PFSK-1 (cell line): Measurements from ENCODE around the gene HMCES.

Experiments used
- FOXP2 ChIP-seq: optimal IDR thresholded peaks from 2 replicates; pipeline ENCODE3; 2011; ENCODE audit warnings: borderline replicate concordance, control low read depth, inconsistent platforms; ENCODE audit not compliant: insufficient read depth; ENCODE audit errors: extremely low read length, extremely low read depth
- POLR2AphosphoS5 ChIP-seq: IDR thresholded peaks from 2 replicates; pipeline ENCODE4 v1.6.1; 2012; ENCODE audit warnings: low read depth, mild to moderate bottlenecking, control low read depth, low read length, moderate library complexity
- SIN3A ChIP-seq: IDR thresholded peaks from 2 replicates; pipeline ENCODE4 v1.6.1; 2012; ENCODE audit warnings: mild to moderate bottlenecking, low read length, moderate library complexity, borderline replicate concordance; ENCODE audit not compliant: insufficient read depth
- TAF1 ChIP-seq: IDR thresholded peaks from 2 replicates; pipeline ENCODE4 v1.6.1; 2012; ENCODE audit warnings: low read length, control low read depth, borderline replicate concordance; ENCODE audit not compliant: insufficient read depth
- TF ChIP-seq, protein P1 (sequence below), 2 experiments: IDR thresholded peaks; 2 replicates each; pipeline versions ENCODE4 v1.6.1 to v1.8.0; 2011 to 2012; ENCODE audit warnings: low read depth in 2 of 2, low read length in 2 of 2, control low read depth in 1 of 2, inconsistent platforms in 1 of 2, mild to moderate bottlenecking in 1 of 2, moderate library complexity in 1 of 2; ENCODE audit not compliant: insufficient read depth in 1 of 2

DNA sequence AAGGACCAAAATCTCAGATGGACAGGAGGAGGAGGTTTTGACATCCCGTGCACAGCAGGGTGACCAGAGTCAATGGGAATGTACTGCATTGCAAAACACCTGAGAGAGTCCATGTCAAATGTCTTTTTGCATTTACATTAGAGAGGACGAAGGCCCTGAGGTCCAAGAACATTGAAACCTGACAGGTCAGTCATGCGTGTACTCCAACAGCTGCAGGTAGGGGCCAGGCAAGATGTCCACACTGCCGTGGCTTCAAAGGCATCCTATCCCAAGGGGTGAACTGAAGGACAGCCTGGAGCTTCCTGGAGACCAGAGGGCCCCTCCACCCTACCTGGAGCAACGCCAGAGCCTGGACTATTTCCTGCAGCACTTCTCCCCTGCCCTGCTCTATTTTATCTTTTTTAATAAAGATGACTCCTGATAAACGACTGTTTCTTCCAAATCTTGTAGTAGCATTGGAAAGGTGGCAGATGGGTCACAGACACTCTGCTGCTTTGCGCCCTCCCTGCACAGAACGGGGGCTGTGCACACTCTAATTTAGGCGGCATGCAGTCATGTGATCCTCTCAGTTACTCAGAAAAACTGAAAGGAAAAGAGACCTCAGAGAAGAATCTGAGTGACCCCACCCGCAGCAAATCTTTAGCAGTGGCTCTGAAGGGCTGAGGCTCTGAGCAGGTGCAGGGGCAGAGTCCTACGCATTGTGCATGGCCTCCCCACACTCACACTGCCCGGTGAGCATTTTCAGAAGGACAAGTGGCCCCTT, 68.2 kb downstream of the HMCES start:
- no peak for TF ChIP-seq POLR2AphosphoS5
- no peak for TF ChIP-seq TAF1
- no peak for TF ChIP-seq SIN3A
- TF ChIP-seq, protein P1, sequence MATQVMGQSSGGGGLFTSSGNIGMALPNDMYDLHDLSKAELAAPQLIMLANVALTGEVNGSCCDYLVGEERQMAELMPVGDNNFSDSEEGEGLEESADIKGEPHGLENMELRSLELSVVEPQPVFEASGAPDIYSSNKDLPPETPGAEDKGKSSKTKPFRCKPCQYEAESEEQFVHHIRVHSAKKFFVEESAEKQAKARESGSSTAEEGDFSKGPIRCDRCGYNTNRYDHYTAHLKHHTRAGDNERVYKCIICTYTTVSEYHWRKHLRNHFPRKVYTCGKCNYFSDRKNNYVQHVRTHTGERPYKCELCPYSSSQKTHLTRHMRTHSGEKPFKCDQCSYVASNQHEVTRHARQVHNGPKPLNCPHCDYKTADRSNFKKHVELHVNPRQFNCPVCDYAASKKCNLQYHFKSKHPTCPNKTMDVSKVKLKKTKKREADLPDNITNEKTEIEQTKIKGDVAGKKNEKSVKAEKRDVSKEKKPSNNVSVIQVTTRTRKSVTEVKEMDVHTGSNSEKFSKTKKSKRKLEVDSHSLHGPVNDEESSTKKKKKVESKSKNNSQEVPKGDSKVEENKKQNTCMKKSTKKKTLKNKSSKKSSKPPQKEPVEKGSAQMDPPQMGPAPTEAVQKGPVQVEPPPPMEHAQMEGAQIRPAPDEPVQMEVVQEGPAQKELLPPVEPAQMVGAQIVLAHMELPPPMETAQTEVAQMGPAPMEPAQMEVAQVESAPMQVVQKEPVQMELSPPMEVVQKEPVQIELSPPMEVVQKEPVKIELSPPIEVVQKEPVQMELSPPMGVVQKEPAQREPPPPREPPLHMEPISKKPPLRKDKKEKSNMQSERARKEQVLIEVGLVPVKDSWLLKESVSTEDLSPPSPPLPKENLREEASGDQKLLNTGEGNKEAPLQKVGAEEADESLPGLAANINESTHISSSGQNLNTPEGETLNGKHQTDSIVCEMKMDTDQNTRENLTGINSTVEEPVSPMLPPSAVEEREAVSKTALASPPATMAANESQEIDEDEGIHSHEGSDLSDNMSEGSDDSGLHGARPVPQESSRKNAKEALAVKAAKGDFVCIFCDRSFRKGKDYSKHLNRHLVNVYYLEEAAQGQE (IDR thresholded peaks at IDR 0.05; ENCODE audit: insufficient read depth in 1 of 2, low read depth in 2 of 2, low read length in 2 of 2): no peak
- no peak for TF ChIP-seq FOXP2
